ENCODE data around the gene DNAJC16.
"Not testable (repeated sequence)": the region's sequence is repeated elsewhere in the genome, so short reads cannot be mapped to it uniquely, and the experiment has no call there.

DNA sequence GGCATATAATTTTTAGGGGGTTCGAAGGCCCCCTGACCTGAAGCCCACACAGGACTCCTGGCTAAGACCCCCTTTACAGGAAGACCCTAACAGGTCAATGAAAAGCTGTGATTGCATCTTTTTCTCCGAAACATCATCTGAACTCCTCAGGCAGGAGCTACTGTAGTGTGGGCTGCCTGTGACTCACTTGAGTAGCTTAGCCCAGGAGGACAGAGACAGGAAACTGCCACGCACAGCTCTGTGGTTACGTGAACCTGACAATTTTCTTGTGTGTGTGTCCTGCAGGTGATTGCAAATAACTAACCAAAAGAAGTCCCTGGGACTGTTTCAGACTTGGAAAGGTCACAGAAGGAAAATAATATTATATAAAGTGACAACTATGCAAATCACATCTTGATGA lies 35.6 kb upstream of the DNAJC16 start:
- not testable (repeated sequence) for TF ChIP-seq CTCF (IDR thresholded peaks at IDR 0.05; ENCODE audit: low read length); EZH2 (optimal IDR thresholded peaks at IDR 0.05; ENCODE audit: low read depth, low read length); EZH2phosphoT487 (IDR thresholded peaks at IDR 0.05; ENCODE audit: low read length)

All from MM.1S (cell line).